GM23248 (cell line): ENCODE results near the gene ALAS2. TPM values are rescaled to one million over a fixed set of nuclear protein-coding genes. Genes with fewer than 3 reads are reported as not detected.
"Not testable (repeated sequence)": the region's sequence is repeated elsewhere in the genome, so short reads cannot be mapped to it uniquely, and the experiment has no call there.

Experiments
- DNase-seq: peaks from one replicate; pipeline ENCODE4 v3.0.0-alpha.2; 2015
- H2AFZ ChIP-seq: fragments of 200-600 bp; sonication (generic); 2 replicates; pipeline ENCODE4 v1.6.1; 2016; ENCODE audit warnings: antibody characterized with exemption
- H3F3A ChIP-seq: fragments of 200-600 bp; sonication (generic); 2 replicates; pipeline ENCODE4 v1.6.1; 2016; ENCODE audit warnings: mild to moderate bottlenecking, antibody characterized with exemption, mixed run types; ENCODE audit not compliant: insufficient read depth
- H3K27ac ChIP-seq: fragments of 200-600 bp; sonication (generic); 2 replicates; pipeline ENCODE4 v1.5.1; 2016; ENCODE audit warnings: mild to moderate bottlenecking
- H3K27me3 ChIP-seq: fragments of 200-600 bp; sonication (generic); replicated peaks from 2 replicates; pipeline ENCODE4 v1.6.1; 2016; ENCODE audit warnings: mild to moderate bottlenecking; ENCODE audit not compliant: insufficient read depth
- H3K36me3 ChIP-seq: fragments of 200-600 bp; sonication (generic); 2 replicates; pipeline ENCODE4 v1.6.1; 2016; ENCODE audit warnings: low read depth, mild to moderate bottlenecking
- H3K4me1 ChIP-seq: fragments of 200-600 bp; sonication (generic); 2 replicates; pipeline ENCODE4 v1.6.1; 2016; ENCODE audit warnings: mild to moderate bottlenecking; ENCODE audit not compliant: insufficient read depth
- H3K4me2 ChIP-seq: fragments of 200-600 bp; sonication (generic); one replicate; pipeline ENCODE4 v1.6.1; 2016; ENCODE audit warnings: mild to moderate bottlenecking; ENCODE audit not compliant: unreplicated experiment
- H3K4me3 ChIP-seq: fragments of 200-600 bp; sonication (generic); 2 replicates; pipeline ENCODE4 v1.5.1; 2016; ENCODE audit warnings: mild to moderate bottlenecking
- H3K79me2 ChIP-seq: fragments of 200-600 bp; sonication (generic); 2 replicates; pipeline ENCODE4 v1.6.1; 2016; ENCODE audit warnings: mild to moderate bottlenecking; ENCODE audit not compliant: insufficient read depth
- H3K9ac ChIP-seq: fragments of 200-600 bp; sonication (generic); 2 replicates; pipeline ENCODE4 v1.6.1; 2016; ENCODE audit warnings: mild to moderate bottlenecking
- H3K9me2 ChIP-seq: fragments of 200-600 bp; sonication (generic); 2 replicates; pipeline ENCODE4 v1.6.1; 2016; ENCODE audit warnings: mixed run types, mild to moderate bottlenecking, moderate library complexity; ENCODE audit not compliant: insufficient read depth
- H3K9me3 ChIP-seq: fragments of 200-600 bp; sonication (generic); one replicate; pipeline ENCODE4 v1.6.1; 2017; ENCODE audit warnings: low read depth
- H4K20me1 ChIP-seq: fragments of 200-600 bp; sonication (generic); 2 replicates; pipeline ENCODE4 v1.6.0; 2016; ENCODE audit not compliant: insufficient read depth
- EZH2 ChIP-seq: fragments of 200-600 bp; sonication (generic); IDR thresholded peaks from 2 replicates; pipeline ENCODE4 v1.6.1; 2018; ENCODE audit warnings: antibody characterized with exemption, mild to moderate bottlenecking; ENCODE audit not compliant: insufficient read depth, poor library complexity, severe bottlenecking
- EZH2phosphoT487 ChIP-seq: fragments of 200-600 bp; sonication (generic); IDR thresholded peaks from 2 replicates; pipeline ENCODE4 v1.6.1; 2018; ENCODE audit warnings: antibody characterized with exemption, moderate library complexity, mild to moderate bottlenecking, low read depth; ENCODE audit not compliant: insufficient read depth
- WGBS, 2 experiments: methylation state at CpG; one replicate each; pipeline ENCODE4 v1.1.6; 2015 to 2017; ENCODE audit warnings: low lambda C conversion rate in 2 of 2, low coverage in 1 of 2; ENCODE audit errors: missing lambda C conversion rate in 2 of 2; 5-methylcytosine and 5-hydroxymethylcytosine counted together
- in situ Hi-C: fragments of 300-500 bp; cut with MboI; formaldehyde crosslinking; loops from 2 replicates; pipeline ENCODE4 v1.15.0; 2020
- polyA plus RNA-seq: library from polyadenylated mRNA; unstranded; fragments of >200 nt; fragmentation: Nextera tagmentation; extraction: Ambion mirVana; gene quantifications from 2 replicates; pipeline ENCODE4 v1.2.1, GENCODE V29; 2016
- total RNA-seq: library from RNA; depleted of rRNA; stranded (reverse); fragments of >200 nt; shearing (Covaris generic); gene quantifications from 2 replicates; pipeline ENCODE4 v1.2.3, GENCODE V29; 2014

ALAS2 gene
- total and polyA plus RNA-seq, 2 experiments from 2014 or later: not detected

DNA sequence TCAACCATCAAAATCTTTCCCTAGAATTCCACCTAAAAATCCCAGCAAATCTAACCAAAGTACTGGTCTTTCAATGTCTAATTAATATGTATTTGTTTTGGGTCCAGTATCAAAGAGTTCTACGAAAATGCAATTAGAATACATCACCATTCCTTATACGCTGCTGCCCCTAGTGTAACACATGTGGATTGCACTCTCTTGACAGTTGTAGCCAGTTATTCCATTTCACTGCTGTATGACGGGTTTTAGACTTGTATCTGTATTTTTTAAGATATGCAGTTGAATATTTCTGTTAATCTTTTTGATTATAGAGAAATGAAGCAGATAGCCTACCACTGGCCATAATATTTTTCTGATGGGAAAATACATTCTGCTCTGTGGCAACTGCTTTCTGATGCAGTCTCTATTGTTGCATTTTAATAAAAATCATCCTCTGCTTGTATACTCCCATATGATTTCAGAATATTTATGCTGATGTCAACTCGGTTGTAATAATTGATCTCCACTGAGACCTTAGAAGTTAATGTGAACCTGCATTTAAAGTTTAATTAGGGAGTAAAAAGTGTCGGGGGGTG lies 27.0 kb upstream of the ALAS2 start:
- Histone ChIP-seq H3K9me3 (no peaks in the 10 kb centered on the region), H3K36me3 (no peaks in the 10 kb centered on the region), H3F3A (no peaks in the 10 kb centered on the region), H2AFZ (peak overlapping the region; percentile 31), H3K27ac (no peak overlapping the region), H3K4me1 (no peaks in the 10 kb centered on the region), H3K9ac (no peak overlapping the region), H3K4me3 (peak overlapping the region; percentile 41), H3K79me2 (no peaks in the 10 kb centered on the region), H3K27me3 (no peaks in the 10 kb centered on the region), H3K9me2 (no peaks in the 10 kb centered on the region), H3K4me2 (peak overlapping the region; percentile 58), H4K20me1 (no peaks in the 10 kb centered on the region)
- 2 to 8% methylated on average over 5 of the region's 5 CpGs for WGBS, 2 experiments
- TF ChIP-seq EZH2: no peak
- TF ChIP-seq EZH2phosphoT487: no peak
- in situ Hi-C loops: loop anchor here (25.0 kb wide), 2 partner anchors 105 to 370 kb away; no protein-coding TSS in a partner anchor
- peak; percentile 48 for DNase-seq

DNA sequence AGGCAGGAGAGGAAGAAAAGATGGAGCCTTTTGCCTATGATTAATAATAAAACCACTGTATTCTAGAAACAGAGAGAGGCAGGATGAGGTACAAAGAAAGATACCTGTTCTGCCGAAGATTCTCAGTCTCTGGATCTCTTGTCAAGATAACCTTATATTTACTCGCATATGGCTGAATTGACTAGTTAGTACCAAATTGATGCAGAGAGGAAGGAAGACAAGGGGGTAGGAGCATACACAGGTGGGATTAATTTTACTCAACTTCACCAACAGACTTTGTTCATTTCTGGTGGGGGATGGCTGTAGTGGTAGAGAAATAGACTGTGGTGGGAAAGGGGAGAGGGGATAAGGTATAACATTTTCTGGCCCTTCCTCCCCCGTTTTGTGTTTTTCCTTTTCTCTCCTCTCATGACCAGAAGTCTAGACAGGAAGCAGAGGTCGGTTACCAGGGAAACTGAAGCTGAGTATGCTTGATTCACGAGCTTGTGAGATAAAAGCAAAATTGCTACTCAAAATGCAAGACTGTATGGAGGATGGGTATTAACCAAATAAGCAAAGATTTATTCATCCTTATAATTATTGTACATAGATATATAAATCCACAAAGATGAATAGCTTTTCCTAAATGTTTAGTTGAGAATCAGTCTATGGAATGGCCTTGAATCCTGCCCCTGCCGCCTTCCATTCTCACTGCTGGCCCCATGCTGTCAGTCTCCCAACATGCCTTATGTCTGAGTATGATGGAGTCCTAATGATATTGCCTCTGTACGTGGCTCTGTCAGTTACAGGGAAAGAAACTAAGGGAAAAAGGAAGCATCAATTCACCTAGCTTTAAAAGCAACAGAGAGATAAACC lies 26.3 kb upstream of the ALAS2 start:
- H3K27ac ChIP-seq: no peak overlapping the region
- peak overlapping the region; percentile 31 for H2AFZ ChIP-seq
- H3K9ac ChIP-seq: no peak overlapping the region

GRCh38 chrX:55050599-55050998 lies 19.8 kb upstream of the ALAS2 start:
- H3K4me3 ChIP-seq, H3K27ac ChIP-seq: not testable (repeated sequence)
- WGBS, 2 experiments: 43 to 61% methylated on average over 2 of the region's 2 CpGs

More for the DNA sequence above, 26.3 kb upstream of the ALAS2 start:
- Histone ChIP-seq H3K27me3 (no peaks in the 10 kb centered on the region), H3K4me1 (no peaks in the 10 kb centered on the region), H4K20me1 (no peaks in the 10 kb centered on the region), H3K36me3 (no peaks in the 10 kb centered on the region), H3K4me2 (peak overlapping the region; percentile 58), H3K9me2 (no peaks in the 10 kb centered on the region), H3K4me3 (peak overlapping the region; percentile 41), H3K79me2 (no peaks in the 10 kb centered on the region), H3K9me3 (no peaks in the 10 kb centered on the region), H3F3A (no peaks in the 10 kb centered on the region)
- 3 to 5% methylated on average over 7 of the region's 7 CpGs for WGBS, 2 experiments
- DNase-seq: peak; percentile 47
- in situ Hi-C loops: loop anchor here (25.0 kb wide), 2 partner anchors 105 to 370 kb away; no protein-coding TSS in a partner anchor
- TF ChIP-seq EZH2phosphoT487 (no peak), EZH2 (no peak)

DNA sequence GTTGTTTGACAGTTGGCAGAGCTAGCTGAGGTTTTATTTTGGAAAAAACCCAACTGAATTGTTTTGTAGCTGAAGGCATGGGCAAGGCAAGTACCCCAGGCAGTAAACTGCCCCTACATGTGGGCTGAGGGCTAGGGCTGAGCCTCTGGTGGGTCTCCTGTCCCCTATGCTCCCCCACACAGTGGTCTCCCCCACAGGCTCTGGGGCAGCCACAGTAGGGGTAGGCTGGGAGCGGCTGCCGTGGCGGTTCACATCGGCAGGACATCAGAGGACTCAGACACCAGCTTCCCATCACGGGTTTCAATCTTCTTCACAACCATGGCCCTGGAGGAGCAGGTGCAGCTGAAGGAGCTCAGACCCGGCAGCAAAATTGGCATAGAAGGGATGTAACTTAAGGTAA lies 10.7 kb upstream of the ALAS2 start:
- no peaks in the 10 kb centered on the region for H3K27me3 ChIP-seq
- no peak for DNase-seq
- no peaks in the 10 kb centered on the region for H3K36me3 ChIP-seq
- in situ Hi-C loops: no loop called here
- H3K27ac ChIP-seq: no peak overlapping the region
- TF ChIP-seq EZH2phosphoT487 (no peak), EZH2 (no peak)
- H3K4me1 ChIP-seq: no peaks in the 10 kb centered on the region
- 50 to 67% methylated on average over 2 to 6 of the region's 6 CpGs for WGBS, 2 experiments
- H3K9me3 ChIP-seq: no peaks in the 10 kb centered on the region
- no peaks in the 10 kb centered on the region for H3F3A ChIP-seq
- no peaks in the 10 kb centered on the region for H4K20me1 ChIP-seq
- no peak overlapping the region for H3K4me3 ChIP-seq
- no peaks in the 10 kb centered on the region for H3K9me2 ChIP-seq
- no peak overlapping the region for H2AFZ ChIP-seq
- H3K79me2 ChIP-seq: no peaks in the 10 kb centered on the region
- no peak overlapping the region for H3K9ac ChIP-seq
- H3K4me2 ChIP-seq: no peak overlapping the region

More at GRCh38 chrX:55050599-55050998, 19.8 kb upstream of the ALAS2 start:
- H3K9me3 ChIP-seq, H3K36me3 ChIP-seq, H3K79me2 ChIP-seq, H3K4me2 ChIP-seq, DNase-seq, H4K20me1 ChIP-seq, H3K4me1 ChIP-seq, H3K9ac ChIP-seq, H3K9me2 ChIP-seq, H3F3A ChIP-seq, H2AFZ ChIP-seq, H3K27me3 ChIP-seq: not testable (repeated sequence)
- in situ Hi-C loops: loop anchor here (25.0 kb wide), 2 partner anchors 112 to 363 kb away; no protein-coding TSS in a partner anchor
